ENCODE data around the gene COL4A5.

The COL4A5 gene

GRCh38 chrX:108590496-108590895 is 150.9 kb downstream of the COL4A5 start:
- Histone ChIP-seq H3K27ac (no peak overlapping the region), H3K4me3 (no peak overlapping the region)

GRCh38 chrX:108601276-108601675 is 161.6 kb downstream of the COL4A5 start:
- no peak overlapping the region for H3K27ac ChIP-seq

GRCh38 chrX:108610141-108610540 is 170.5 kb downstream of the COL4A5 start:
- no peak overlapping the region for H3K4me3 ChIP-seq
- no peak overlapping the region for H3K27ac ChIP-seq

More at GRCh38 chrX:108601276-108601675, 161.6 kb downstream of the COL4A5 start:
- no peak overlapping the region for H3K4me3 ChIP-seq

GRCh38 chrX:108614616-108615015 is 175.0 kb downstream of the COL4A5 start:
- Histone ChIP-seq H3K4me3 (no peak overlapping the region), H3K27ac (no peak overlapping the region)

GRCh38 chrX:108640817-108641216 is 201.2 kb downstream of the COL4A5 start:
- Histone ChIP-seq H3K27ac (no peak overlapping the region), H3K4me3 (no peak overlapping the region)

GRCh38 chrX:108641589-108642272 is 202.1 kb downstream of the COL4A5 start:
- H3K4me3 ChIP-seq: no peak overlapping the region
- H3K27ac ChIP-seq: no peak overlapping the region

- Histone ChIP-seq H3K27ac (no peak overlapping the region), H3K4me3 (no peak overlapping the region)
These were observed 202.6 kb downstream of the COL4A5 start for GRCh38 chrX:108642273-108642628.

GRCh38 chrX:108664701-108665100 is 225.1 kb downstream of the COL4A5 start:
- Histone ChIP-seq H3K27ac (no peak overlapping the region), H3K4me3 (no peak overlapping the region)

- H3K27ac ChIP-seq: no peak overlapping the region
- H3K4me3 ChIP-seq: no peak overlapping the region
These were observed 226.5 kb downstream of the COL4A5 start for GRCh38 chrX:108666101-108666500.

- Histone ChIP-seq H3K4me3 (no peak overlapping the region), H3K27ac (no peak overlapping the region)
These were observed 231.9 kb downstream of the COL4A5 start for GRCh38 chrX:108671526-108671925.

GRCh38 chrX:108696690-108697089 is 257.1 kb downstream of the COL4A5 start:
- no peak overlapping the region for H3K27ac ChIP-seq
- H3K4me3 ChIP-seq: no peak overlapping the region

- Histone ChIP-seq H3K4me3 (no peak overlapping the region), H3K27ac (no peak overlapping the region)
These were observed 259.7 kb downstream of the COL4A5 start for GRCh38 chrX:108699368-108699767.

GRCh38 chrX:108701633-108702032 is 262.0 kb downstream of the COL4A5 start:
- Histone ChIP-seq H3K27ac (no peak overlapping the region), H3K4me3 (no peak overlapping the region)

GRCh38 chrX:108702530-108702929 is 262.9 kb downstream of the COL4A5 start:
- Histone ChIP-seq H3K4me3 (no peak overlapping the region), H3K27ac (no peak overlapping the region)

- no peak overlapping the region for H3K27ac ChIP-seq
- H3K4me3 ChIP-seq: no peak overlapping the region
These were observed 265.2 kb downstream of the COL4A5 start for GRCh38 chrX:108704839-108705238.

GRCh38 chrX:108712886-108713285 is 273.2 kb downstream of the COL4A5 start:
- Histone ChIP-seq H3K27ac (no peak overlapping the region), H3K4me3 (no peak overlapping the region)

GRCh38 chrX:108722561-108722960 is 282.9 kb downstream of the COL4A5 start:
- Histone ChIP-seq H3K27ac (no peak overlapping the region), H3K4me3 (no peak overlapping the region)

- Histone ChIP-seq H3K4me3 (no peak overlapping the region), H3K27ac (no peak overlapping the region)
These were observed 287.1 kb downstream of the COL4A5 start for GRCh38 chrX:108726748-108727147.

- Histone ChIP-seq H3K27ac (peak overlapping the region in 1 of 21 experiments; percentile 14), H3K4me3 (peak overlapping the region in 1 of 7 experiments; percentile 42)
These were observed 291.5 kb downstream of the COL4A5 start for GRCh38 chrX:108731153-108731552.

- no peak overlapping the region for H3K27ac ChIP-seq
- H3K4me3 ChIP-seq: peak overlapping the region in 2 of 7 experiments; percentile 18 to 42
These were observed 293.1 kb downstream of the COL4A5 start for GRCh38 chrX:108732630-108733321.

GRCh38 chrX:108734426-108734825 is 294.8 kb downstream of the COL4A5 start:
- Histone ChIP-seq H3K4me3 (peak overlapping the region in 1 of 7 experiments; percentile 42), H3K27ac (peak overlapping the region in 1 of 21 experiments; percentile 76)

Measured in skin epidermis (tissue), 12 donors.